CD8-positive, alpha-beta memory T cell (primary cell): Measurements from ENCODE around the gene SLC16A13. TPM values are rescaled to one million over a fixed set of nuclear protein-coding genes. Genes with fewer than 3 reads are reported as not detected.
A peak's percentile ranks its signal among the peaks of the same experiment; 100 is the strongest.

Source experiments
- CTCF ChIA-PET: fragments of 350-600 bp; sonication (Branson Sonifier 250); formaldehyde crosslinking; loops from one replicate; lab custom pipeline; 2021; ENCODE audit warnings: antibody characterized with exemption; lab: Charles Lee
- POLR2A ChIA-PET: fragments of 350-600 bp; sonication (Branson Sonifier 250); formaldehyde crosslinking; loops from one replicate; lab custom pipeline; 2021; ENCODE audit warnings: antibody characterized with exemption; lab: Charles Lee
- DNase-seq, 5 donors: peaks; one replicate each; pipeline versions ENCODE4 v3.0.0 to v3.0.0-alpha.2; 2020 to 2022; ENCODE audit warnings: mixed read lengths in 1 of 5
- H3K27ac ChIP-seq: one replicate; pipeline ENCODE4 v1.7.0; 2013; ENCODE audit warnings: low read depth, mild to moderate bottlenecking, low read length, moderate library complexity
- H3K27me3 ChIP-seq: 2 replicates; pipeline ENCODE4 v1.7.0; 2013; ENCODE audit warnings: low read length, mild to moderate bottlenecking; ENCODE audit not compliant: insufficient read depth, poor library complexity, severe bottlenecking
- H3K36me3 ChIP-seq: 2 replicates; pipeline ENCODE4 v1.7.0; 2013; ENCODE audit warnings: mild to moderate bottlenecking, low read length, moderate library complexity; ENCODE audit not compliant: insufficient read depth
- H3K4me1 ChIP-seq: 2 replicates; pipeline ENCODE4 v1.7.0; 2013; ENCODE audit warnings: mild to moderate bottlenecking, low read length, moderate library complexity; ENCODE audit not compliant: insufficient read depth
- H3K4me3 ChIP-seq: 2 replicates; pipeline ENCODE4 v1.7.0; 2013; ENCODE audit warnings: mild to moderate bottlenecking, low read length
- H3K9me3 ChIP-seq: 2 replicates; pipeline ENCODE4 v1.7.0; 2013; ENCODE audit warnings: mild to moderate bottlenecking, low read length
- H3K27ac Mint-ChIP-seq, 8 donors: one replicate each; pipeline ENCODE4 v1.8.0; 2020 to 2021; ENCODE audit warnings: mixed read lengths in 8 of 8, mild to moderate bottlenecking in 6 of 8, inconsistent platforms in 3 of 8, moderate library complexity in 3 of 8
- H3K27me3 Mint-ChIP-seq, 2 donors: one replicate each; pipeline ENCODE4 v1.8.0; 2020 to 2021; ENCODE audit warnings: mixed read lengths in 2 of 2, mild to moderate bottlenecking in 1 of 2, moderate library complexity in 1 of 2
- H3K36me3 Mint-ChIP-seq, 3 donors: one replicate each; pipeline ENCODE4 v1.8.0; 2020 to 2021; ENCODE audit warnings: mixed read lengths in 3 of 3, inconsistent platforms in 1 of 3, mild to moderate bottlenecking in 1 of 3
- H3K4me1 Mint-ChIP-seq, 3 donors: one replicate each; pipeline ENCODE4 v1.8.0; 2020 to 2021; ENCODE audit warnings: mixed read lengths in 3 of 3, inconsistent platforms in 1 of 3, mild to moderate bottlenecking in 1 of 3
- H3K4me3 Mint-ChIP-seq, 7 donors: one replicate each; pipeline ENCODE4 v1.8.0; 2020 to 2021; ENCODE audit warnings: mixed read lengths in 7 of 7, mild to moderate bottlenecking in 6 of 7, moderate library complexity in 4 of 7, inconsistent platforms in 2 of 7
- H3K9me3 Mint-ChIP-seq, 5 donors: one replicate each; pipeline ENCODE4 v1.8.0; 2020 to 2022; ENCODE audit warnings: mixed read lengths in 5 of 5, mild to moderate bottlenecking in 3 of 5, moderate library complexity in 2 of 5, inconsistent platforms in 1 of 5
- polyA plus RNA-seq: library from polyadenylated mRNA; unstranded; fragments of 300-500 nt; fragmentation: Illumina TruSeq; gene quantifications from one replicate; pipeline ENCODE4 v1.2.3, GENCODE V29; 2021
- total RNA-seq, 2 experiments: library from RNA; stranded (reverse); gene quantifications; one replicate each; pipeline ENCODE4 v1.2.3, GENCODE V29; 2021

The SLC16A13 gene
- total and polyA plus RNA-seq, 3 experiments from 2014 or later: 1.4 to 8.1 (median 7.7) TPM

DNA sequence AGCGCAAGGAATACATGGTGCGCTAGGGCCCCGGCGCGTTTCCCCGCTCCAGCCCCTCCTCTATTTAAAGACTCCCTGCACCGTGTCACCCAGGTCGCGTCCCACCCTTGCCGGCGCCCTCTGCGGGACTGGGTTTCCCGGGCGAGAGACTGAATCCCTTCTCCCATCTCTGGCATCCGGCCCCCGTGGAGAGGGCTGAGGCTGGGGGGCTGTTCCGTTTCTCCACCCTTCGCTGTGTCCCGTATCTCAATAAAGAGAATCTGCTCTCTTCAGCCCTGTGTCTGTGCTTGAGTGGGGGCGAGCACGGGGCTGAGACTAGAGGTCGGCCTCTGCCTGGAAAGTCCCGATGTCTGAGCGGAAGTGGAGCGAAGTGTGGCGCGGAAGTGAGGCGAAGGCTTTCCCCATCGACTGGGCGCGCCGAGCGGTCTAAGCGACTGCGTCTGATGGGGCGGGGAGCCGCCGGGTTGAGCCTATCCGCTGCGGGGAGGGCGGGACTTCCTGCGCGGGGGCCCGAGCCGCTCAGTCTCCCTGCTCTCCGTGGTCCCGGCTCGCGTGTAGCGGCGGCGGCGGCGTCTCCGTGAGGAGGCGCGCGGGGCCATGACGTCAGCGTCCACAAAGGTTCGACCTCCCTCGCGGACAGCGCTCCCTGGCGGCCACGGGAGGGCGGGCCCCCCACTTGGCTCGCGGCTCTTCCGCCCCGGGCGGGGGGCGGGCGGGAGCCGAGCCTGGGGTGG is 21.4 kb upstream of the SLC16A13 start:
- Mint-ChIP-seq H3K27me3 (peaks cover 0 to 1% of the 10 kb centered on the region in 2 donors), H3K4me1 (peaks cover 70 to 83% (median 75%) of the 10 kb centered on the region in 3 donors), H3K36me3 (peaks cover 0 to 50% (median 3%) of the 10 kb centered on the region in 3 donors), H3K9me3 (no peaks in the 10 kb centered on the region), H3K4me3 (peak overlapping the region; percentile 93 to 98 (median 98)), H3K27ac (peak overlapping the region; percentile 99 to 100 (median 100))
- Histone ChIP-seq H3K4me3 (peak overlapping the region; percentile 91), H3K9me3 (no peaks in the 10 kb centered on the region), H3K4me1 (peaks cover 66% of the 10 kb centered on the region), H3K27ac (peak overlapping the region; percentile 100), H3K27me3 (no peaks in the 10 kb centered on the region), H3K36me3 (no peaks in the 10 kb centered on the region)
- ChIA-PET POLR2A (interaction anchor here (0.5 to 1.2 kb wide), 6 partner anchors 9 to 363 kb away, joined by 3 to 8 read pairs (median 6); partner anchors contain the start of genes C17orf100, MED31 and SLC16A13), CTCF (interaction anchor here (1.0 to 2.2 kb wide), 3 partner anchors 10 to 100 kb away, joined by 3 to 8 read pairs (median 5); no protein-coding TSS in a partner anchor)
- peak; percentile 97 to 99 (median 97) for DNase-seq

DNA sequence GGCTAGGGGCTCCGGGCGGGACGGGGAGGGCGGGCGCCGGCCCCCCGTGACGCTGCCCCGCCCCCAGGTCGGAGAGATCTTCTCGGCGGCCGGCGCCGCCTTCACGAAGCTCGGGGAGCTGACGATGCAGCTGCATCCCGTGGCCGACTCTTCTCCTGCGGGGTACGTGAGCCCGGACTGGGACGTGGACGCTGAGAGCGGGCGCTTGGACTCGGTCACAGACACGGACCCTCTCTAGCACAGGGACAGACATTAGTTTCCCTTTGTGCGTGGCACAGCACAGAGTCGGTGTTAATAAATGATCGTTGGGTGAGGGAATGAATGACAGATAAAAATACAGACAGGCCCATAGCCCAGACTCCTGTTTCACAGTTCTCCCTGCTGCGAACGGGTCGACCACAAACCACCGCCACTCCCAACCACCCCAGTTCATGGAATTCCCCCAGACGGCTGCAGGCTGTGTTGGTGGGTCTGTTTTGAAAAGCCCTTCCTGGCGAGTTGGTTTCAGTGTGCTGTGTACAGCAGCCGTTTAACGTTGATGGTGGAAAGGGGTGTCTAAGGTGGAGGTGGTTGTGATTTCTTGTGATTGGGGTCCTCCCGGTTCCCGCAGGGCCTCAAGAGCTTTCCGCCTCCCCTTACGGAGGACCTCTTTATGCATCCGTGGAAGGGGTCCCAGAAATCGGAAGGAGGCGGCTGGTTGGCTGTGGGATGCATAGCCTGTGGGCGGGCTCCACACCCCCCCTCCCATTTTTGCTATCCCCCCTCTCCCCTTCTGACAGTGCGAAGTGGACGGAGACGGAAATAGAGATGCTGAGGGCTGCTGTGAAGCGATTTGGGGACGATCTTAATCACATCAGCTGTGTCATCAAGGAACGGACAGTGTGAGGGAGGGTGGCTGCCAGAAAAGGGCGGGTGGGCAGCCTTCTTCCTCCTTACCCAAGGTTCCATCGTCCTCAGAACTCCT is 20.5 kb upstream of the SLC16A13 start:
- Mint-ChIP-seq H3K4me1 (peaks cover 61 to 75% (median 67%) of the 10 kb centered on the region in 3 donors), H3K36me3 (peaks cover 0 to 44% (median 3%) of the 10 kb centered on the region in 3 donors), H3K4me3 (peak overlapping the region; percentile 92 to 98 (median 95)), H3K27me3 (peaks cover 0 to 1% of the 10 kb centered on the region in 2 donors), H3K9me3 (no peaks in the 10 kb centered on the region), H3K27ac (peak overlapping the region; percentile 97 to 100 (median 99))
- peaks cover 58% of the 10 kb centered on the region for H3K4me1 ChIP-seq
- H3K4me3 ChIP-seq: peak overlapping the region; percentile 91
- H3K9me3 ChIP-seq: no peaks in the 10 kb centered on the region
- ChIA-PET CTCF (interaction anchor here (0.7 to 4.8 kb wide), 5 partner anchors 11 to 105 kb away, joined by 4 to 17 read pairs (median 6); no protein-coding TSS in a partner anchor), POLR2A (interaction anchor here (0.5 to 1.2 kb wide), 6 partner anchors 8 to 364 kb away, joined by 3 to 8 read pairs (median 6); partner anchors contain the start of genes C17orf100, MED31 and SLC16A13)
- no peaks in the 10 kb centered on the region for H3K27me3 ChIP-seq
- peak overlapping the region; percentile 100 for H3K27ac ChIP-seq
- DNase-seq: peak; percentile 79 to 89 (median 85)
- no peaks in the 10 kb centered on the region for H3K36me3 ChIP-seq

DNA sequence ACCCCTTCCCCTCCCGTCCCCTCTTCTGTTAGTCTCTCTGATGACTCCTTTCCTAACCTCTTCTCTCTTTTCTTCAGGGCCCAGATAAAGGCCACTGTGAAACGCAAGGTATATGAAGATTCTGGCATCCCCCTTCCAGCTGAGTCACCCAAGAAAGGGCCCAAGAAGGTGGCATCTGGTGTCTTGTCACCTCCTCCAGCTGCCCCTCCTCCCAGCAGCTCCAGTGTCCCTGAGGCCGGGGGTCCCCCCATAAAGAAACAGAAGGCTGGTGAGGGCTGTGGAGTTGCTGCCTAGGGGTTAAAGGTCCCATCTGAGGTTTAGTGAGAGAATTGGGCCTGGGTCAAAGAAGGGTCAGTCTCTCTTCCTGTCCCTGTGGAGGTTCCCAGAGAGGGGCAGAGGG is 19.4 kb upstream of the SLC16A13 start:
- H3K4me1 Mint-ChIP-seq: peaks cover 57 to 69% (median 65%) of the 10 kb centered on the region in 3 donors
- Histone ChIP-seq H3K4me1 (peaks cover 50% of the 10 kb centered on the region), H3K36me3 (no peaks in the 10 kb centered on the region), H3K27me3 (no peaks in the 10 kb centered on the region), H3K9me3 (no peaks in the 10 kb centered on the region), H3K27ac (peak overlapping the region; percentile 100), H3K4me3 (no peak overlapping the region)
- no peak for DNase-seq
- POLR2A ChIA-PET: no interaction called here
- H3K4me3 Mint-ChIP-seq: peak overlapping the region; percentile 32 to 98 (median 94)
- H3K9me3 Mint-ChIP-seq: no peaks in the 10 kb centered on the region
- peak overlapping the region; percentile 97 to 100 (median 99) for H3K27ac Mint-ChIP-seq
- peaks cover 0 to 39% (median 3%) of the 10 kb centered on the region in 3 donors for H3K36me3 Mint-ChIP-seq
- CTCF ChIA-PET: interaction anchor here (0.7 to 4.8 kb wide), 4 partner anchors 12 to 105 kb away, joined by 4 to 17 read pairs (median 6); no protein-coding TSS in a partner anchor
- H3K27me3 Mint-ChIP-seq: peaks cover 0 to 1% of the 10 kb centered on the region in 2 donors

DNA sequence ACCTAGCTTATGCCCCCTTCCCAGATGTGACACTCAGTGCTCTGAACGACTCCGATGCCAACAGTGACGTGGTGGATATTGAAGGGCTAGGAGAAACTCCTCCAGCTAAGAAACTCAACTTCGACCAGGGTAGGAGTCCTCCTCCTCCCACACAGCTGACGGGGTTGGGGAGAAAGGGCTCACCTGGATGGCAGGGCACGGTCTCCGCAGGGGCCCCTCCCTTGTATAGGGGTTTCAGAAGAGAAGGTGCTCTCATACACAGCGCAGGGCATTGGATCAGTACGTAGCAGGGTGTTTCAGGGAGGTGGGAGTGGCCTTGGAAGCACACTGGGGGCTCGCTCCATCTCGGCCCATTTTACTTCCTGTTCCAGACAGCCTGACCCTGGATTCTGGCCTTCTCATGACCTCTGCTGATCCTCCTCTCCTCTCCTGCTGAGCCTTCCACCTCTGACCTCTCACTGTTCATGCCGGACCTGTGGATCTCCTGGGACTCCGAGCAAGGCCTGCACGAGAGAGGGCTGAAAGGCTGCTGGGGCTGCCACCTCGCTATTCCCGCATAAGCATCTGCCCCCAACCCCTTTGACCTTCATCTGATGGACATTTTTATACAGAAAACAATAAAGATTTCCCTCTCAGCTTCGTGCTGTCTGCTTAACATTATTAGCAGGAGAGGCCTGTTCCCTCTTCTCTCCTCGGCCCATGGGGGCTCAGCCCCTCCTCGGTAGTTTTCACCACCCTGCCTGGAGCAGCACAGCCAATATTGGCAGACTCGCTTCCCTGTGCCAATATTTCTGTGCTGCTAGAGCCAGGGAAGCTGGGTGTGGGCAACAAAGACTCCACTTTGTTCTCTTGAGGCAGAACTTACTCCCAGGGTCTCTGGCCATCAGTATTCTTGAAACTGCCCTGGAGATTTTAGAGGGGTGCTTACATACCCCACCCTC is 18.7 kb upstream of the SLC16A13 start:
- Mint-ChIP-seq H3K4me3 (peak overlapping the region in 6 of 7 donors; percentile 20 to 93 (median 34)), H3K9me3 (no peaks in the 10 kb centered on the region), H3K27me3 (peaks cover 0 to 1% of the 10 kb centered on the region in 2 donors), H3K27ac (peak overlapping the region; percentile 54 to 100 (median 85)), H3K36me3 (peaks cover 0 to 34% (median 3%) of the 10 kb centered on the region in 3 donors), H3K4me1 (peaks cover 56 to 69% (median 62%) of the 10 kb centered on the region in 3 donors)
- Histone ChIP-seq H3K4me1 (peaks cover 51% of the 10 kb centered on the region), H3K4me3 (no peak overlapping the region), H3K36me3 (no peaks in the 10 kb centered on the region), H3K27me3 (no peaks in the 10 kb centered on the region), H3K27ac (peak overlapping the region; percentile 100), H3K9me3 (no peaks in the 10 kb centered on the region)
- DNase-seq: no peak
- CTCF ChIA-PET: interaction anchor here (0.7 to 4.8 kb wide), 3 partner anchors 13 to 106 kb away, joined by 4 to 17 read pairs (median 6); no protein-coding TSS in a partner anchor
- POLR2A ChIA-PET: no interaction called here

DNA sequence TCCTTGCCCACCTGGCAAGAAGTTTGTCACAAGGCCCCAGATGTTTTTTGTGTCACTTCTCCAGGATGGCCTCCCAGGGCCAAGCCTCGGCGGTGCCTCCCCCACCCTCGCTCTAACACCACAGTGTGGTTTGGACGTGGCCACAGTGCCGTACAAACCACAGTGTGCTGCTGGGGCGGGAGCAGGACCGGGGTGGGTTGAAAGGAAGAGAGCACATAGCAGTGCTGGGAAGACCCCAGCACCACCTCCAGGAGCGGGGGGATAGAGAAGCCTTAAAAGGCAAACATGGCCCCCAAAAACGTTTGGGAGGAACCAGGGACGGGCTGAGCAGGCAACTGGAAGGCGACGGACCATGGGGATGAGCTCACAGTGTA is 18.0 kb upstream of the SLC16A13 start:
- Mint-ChIP-seq H3K4me1 (peaks cover 60 to 73% (median 66%) of the 10 kb centered on the region in 3 donors), H3K36me3 (peaks cover 0 to 30% (median 3%) of the 10 kb centered on the region in 3 donors), H3K9me3 (no peaks in the 10 kb centered on the region), H3K27ac (peak overlapping the region; percentile 59 to 100 (median 86)), H3K27me3 (no peaks in the 10 kb centered on the region), H3K4me3 (peak overlapping the region in 6 of 7 donors; percentile 20 to 56 (median 40))
- H3K36me3 ChIP-seq: no peaks in the 10 kb centered on the region
- ChIA-PET POLR2A (no interaction called here), CTCF (interaction anchor here (4.8 kb wide), 1 partner anchor 14 kb away, joined by 17 read pairs; no protein-coding TSS in a partner anchor)
- no peak overlapping the region for H3K27ac ChIP-seq
- H3K27me3 ChIP-seq: no peaks in the 10 kb centered on the region
- H3K9me3 ChIP-seq: no peaks in the 10 kb centered on the region
- no peak overlapping the region for H3K4me3 ChIP-seq
- DNase-seq: no peak
- peaks cover 57% of the 10 kb centered on the region for H3K4me1 ChIP-seq

DNA sequence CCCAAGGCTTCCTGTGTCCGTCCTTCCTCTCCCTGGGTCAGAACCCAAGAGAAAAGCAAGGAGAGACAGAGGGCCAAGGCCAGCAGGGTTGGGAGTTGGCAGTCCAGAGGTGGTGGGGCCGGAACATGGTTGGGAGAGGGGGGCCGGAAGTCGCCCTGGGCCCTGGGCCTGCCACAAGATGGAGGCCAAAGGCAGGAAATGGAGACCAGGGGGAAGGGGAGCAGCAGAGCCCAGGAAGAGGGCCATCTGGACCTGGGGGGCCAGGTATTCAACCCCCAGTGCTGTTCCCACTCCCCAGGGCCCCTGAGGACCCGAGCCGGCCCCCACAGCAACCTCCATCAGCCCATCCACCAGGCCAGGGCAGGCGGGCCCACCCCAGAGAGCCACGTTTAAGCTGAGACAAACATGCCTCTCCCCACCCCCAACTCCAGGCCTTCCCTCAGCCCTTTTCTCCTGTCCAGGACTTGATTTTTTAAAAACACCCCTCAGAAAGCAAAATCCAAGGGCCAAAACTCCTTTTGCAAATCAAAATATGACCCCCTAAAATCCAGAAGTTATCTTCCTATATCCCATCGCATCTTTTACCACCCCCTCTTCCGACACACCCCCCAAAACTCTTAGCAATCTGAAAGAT is 17.4 kb upstream of the SLC16A13 start:
- no peak for DNase-seq
- Histone ChIP-seq H3K4me3 (no peak overlapping the region), H3K9me3 (no peaks in the 10 kb centered on the region), H3K4me1 (peaks cover 59% of the 10 kb centered on the region), H3K27ac (no peak overlapping the region), H3K27me3 (no peaks in the 10 kb centered on the region), H3K36me3 (no peaks in the 10 kb centered on the region)
- Mint-ChIP-seq H3K36me3 (peaks cover 0 to 25% (median under 1%) of the 10 kb centered on the region in 3 donors), H3K4me3 (peak overlapping the region in 2 of 7 donors; percentile 18 to 28), H3K4me1 (peaks cover 60 to 75% (median 68%) of the 10 kb centered on the region in 3 donors), H3K27me3 (peaks cover 0 to 2% of the 10 kb centered on the region in 2 donors), H3K9me3 (no peaks in the 10 kb centered on the region), H3K27ac (peak overlapping the region in 5 of 8 donors; percentile 38 to 100 (median 87))
- CTCF ChIA-PET: interaction anchor here (4.8 kb wide), 1 partner anchor 14 kb away, joined by 17 read pairs; no protein-coding TSS in a partner anchor
- POLR2A ChIA-PET: no interaction called here
